HCT116 (cell line): ENCODE measurements around the gene STIM1. TPM values are rescaled to one million over a fixed set of nuclear protein-coding genes. Genes with fewer than 3 reads are reported as not detected.

ENCODE experiments used
- ATAC-seq: fragments of 200-7000 bp; cut with Tn5 transposase; 2 replicates; pipeline ENCODE4 v1.9.1; 2020; ENCODE audit warnings: mild to moderate bottlenecking, moderate library complexity
- BruUV-seq: library from RNA; stranded (reverse); fragments of 400-500 nt; replicated peaks from 2 replicates; lab custom pipeline; 2021; lab: Mats Ljungman, UMichigan
- CTCF ChIA-PET: fragments of 300-600 bp; sonication (Branson Sonifier 250); formaldehyde crosslinking; loops from one replicate; lab custom pipeline; 2021; ENCODE audit warnings: antibody characterized with exemption; lab: Charles Lee
- POLR2A ChIA-PET: fragments of 300-600, 350-600 bp; sonication (Branson Sonifier 250); formaldehyde crosslinking; loops from one replicate; lab custom pipeline; 2021; ENCODE audit warnings: antibody characterized with exemption; lab: Charles Lee
- RAD21 ChIA-PET, 2 experiments: fragments of 300-600 bp; sonication (Branson Sonifier 250); formaldehyde crosslinking; loops; one replicate each; lab custom pipeline; 2023; ENCODE audit warnings: low total read pairs in 2 of 2; ENCODE audit not compliant: uncharacterized antibody in 2 of 2, unreplicated experiment in 2 of 2, low non-redundant PET in 1 of 2; lab: Charles Lee
- DNase-seq: peaks from one replicate; pipeline ENCODE4 v3.0.0-alpha.2; 2010; ENCODE audit warnings: low read depth, low spot score
- H2AFZ ChIP-seq: fragments of 200-600 bp; shearing (Covaris generic), sonication (generic); 2 replicates; pipeline ENCODE4 v1.6.1; 2017; ENCODE audit warnings: low read depth, mixed run types, mixed read lengths, antibody characterized with exemption, low read length; ENCODE audit not compliant: poor library complexity, severe bottlenecking
- H3K27ac ChIP-seq: 2 replicates; pipeline ENCODE4 v1.5.1; 2012; ENCODE audit warnings: low read depth, low read length
- H3K27me3 ChIP-seq: fragments of 200-600 bp; sonication (generic); 2 replicates; pipeline ENCODE4 v1.6.1; 2016; ENCODE audit warnings: mixed run types, low read length, mixed read lengths; ENCODE audit not compliant: insufficient read depth
- H3K36me3 ChIP-seq, 2 experiments: fragments of 200-500 bp in 1 of 2; fragments of 200-600 bp in 1 of 2; sonication (Bioruptor generic) in 1 of 2; sonication (generic) in 1 of 2; 2 replicates each; pipeline versions ENCODE4 v1.5.1 to v1.6.1; 2014 to 2016; ENCODE audit warnings: low read length in 2 of 2, inconsistent platforms in 1 of 2, mixed read lengths in 1 of 2, mixed run types in 1 of 2; ENCODE audit not compliant: insufficient read depth in 2 of 2, control insufficient read depth in 1 of 2
- H3K4me1 ChIP-seq, 2 experiments: fragments of 200-600 bp in 1 of 2; sonication (generic) in 1 of 2; 2 replicates each; pipeline versions ENCODE4 v1.5.1 to v1.6.1; 2012 to 2017; ENCODE audit warnings: low read length in 2 of 2, inconsistent platforms in 1 of 2, mild to moderate bottlenecking in 1 of 2, mixed read lengths in 1 of 2, mixed run types in 1 of 2, moderate library complexity in 1 of 2; ENCODE audit not compliant: insufficient read depth in 2 of 2, control insufficient read depth in 1 of 2
- H3K4me2 ChIP-seq: fragments of 200-600 bp; sonication (generic); 2 replicates; pipeline ENCODE4 v1.6.1; 2017; ENCODE audit warnings: mixed run types, low read length, mixed read lengths
- H3K4me3 ChIP-seq, 2 experiments: fragments of 200-600 bp in 1 of 2; sonication (generic) in 1 of 2; replicated peaks in 1 of 2; 2 replicates each; pipeline ENCODE4 v1.5.1; 2011 to 2016; ENCODE audit warnings: low read length in 2 of 2, control low read depth in 1 of 2, low read depth in 1 of 2, mild to moderate bottlenecking in 1 of 2, mixed read lengths in 1 of 2, mixed run types in 1 of 2
- H3K79me2 ChIP-seq: fragments of 200-600 bp; sonication (generic); 2 replicates; pipeline ENCODE4 v1.6.1; 2017; ENCODE audit warnings: mild to moderate bottlenecking, mixed run types, low read length, moderate library complexity, mixed read lengths; ENCODE audit not compliant: insufficient read depth
- H3K9ac ChIP-seq: fragments of 200-600 bp; sonication (generic); 2 replicates; pipeline ENCODE4 v1.6.1; 2016; ENCODE audit warnings: low read length, mixed read lengths
- H3K9me2 ChIP-seq: fragments of 200-600 bp; sonication (generic), shearing (Covaris generic); 2 replicates; pipeline ENCODE4 v1.6.1; 2017; ENCODE audit warnings: mixed run types, mild to moderate bottlenecking, moderate library complexity; ENCODE audit not compliant: insufficient read depth
- H3K9me3 ChIP-seq, 2 experiments: fragments of 200-500 bp in 1 of 2; fragments of 200-600 bp in 1 of 2; sonication (Bioruptor generic) in 1 of 2; sonication (generic) in 1 of 2; 2 replicates each; pipeline ENCODE4 v1.6.1; 2014 to 2017; ENCODE audit warnings: low read length in 2 of 2, mixed read lengths in 2 of 2, inconsistent platforms in 1 of 2, low read depth in 1 of 2, mild to moderate bottlenecking in 1 of 2, mixed run types in 1 of 2, moderate library complexity in 1 of 2; ENCODE audit not compliant: control insufficient read depth in 1 of 2, insufficient read depth in 1 of 2
- H4K20me1 ChIP-seq: fragments of 200-600 bp; sonication (generic), shearing (Covaris generic); 2 replicates; pipeline ENCODE4 v1.6.1; 2017; ENCODE audit warnings: mixed run types, mild to moderate bottlenecking, moderate library complexity; ENCODE audit not compliant: insufficient read depth
- CBX3 ChIP-seq: IDR thresholded peaks from 2 replicates; pipeline ENCODE4 v1.6.1; 2012; ENCODE audit warnings: low read depth
- CEBPB ChIP-seq: IDR thresholded peaks from 2 replicates; pipeline ENCODE4 v1.6.1; 2012; ENCODE audit warnings: low read depth
- CTCF ChIP-seq, 3 experiments: fragments of 200-600 bp in 1 of 3; sonication (generic) in 1 of 3; IDR thresholded peaks in 2 of 3; conservative IDR thresholded peaks in 1 of 3; 2 replicates each; pipeline ENCODE4 v1.5.1; 2012 to 2017; ENCODE audit warnings: low read depth in 2 of 3, low read length in 2 of 3, antibody characterized with exemption in 1 of 3, borderline replicate concordance in 1 of 3, control low read depth in 1 of 3, mild to moderate bottlenecking in 1 of 3, mixed read lengths in 1 of 3, mixed run types in 1 of 3, moderate library complexity in 1 of 3; ENCODE audit not compliant: insufficient read depth in 1 of 3
- EGR1 ChIP-seq: IDR thresholded peaks from 2 replicates; pipeline ENCODE4 v1.6.1; 2012; ENCODE audit warnings: low read depth
- ELF1 ChIP-seq: IDR thresholded peaks from 2 replicates; pipeline ENCODE4 v1.6.1; 2012; ENCODE audit warnings: low read depth, borderline replicate concordance
- EZH2 ChIP-seq: fragments of 200-600 bp; sonication (generic); IDR thresholded peaks from 2 replicates; pipeline ENCODE4 v1.6.1; 2017; ENCODE audit warnings: antibody characterized with exemption, mixed run types
- EZH2phosphoT487 ChIP-seq: fragments of 200-600 bp; IDR thresholded peaks from 2 replicates; pipeline ENCODE4 v1.6.1; 2018; ENCODE audit warnings: antibody characterized with exemption, borderline replicate concordance
- JUND ChIP-seq: IDR thresholded peaks from 2 replicates; pipeline ENCODE4 v1.6.1; 2012
- MAX ChIP-seq: IDR thresholded peaks from 2 replicates; pipeline ENCODE4 v1.6.1; 2012
- POLR2AphosphoS5 ChIP-seq: IDR thresholded peaks from 2 replicates; pipeline ENCODE4 v1.6.1; 2011; ENCODE audit warnings: mild to moderate bottlenecking, low read depth, low read length, moderate library complexity
- RAD21 ChIP-seq: IDR thresholded peaks from 2 replicates; pipeline ENCODE4 v1.6.1; 2012; ENCODE audit warnings: low read depth, mild to moderate bottlenecking
- SIN3A ChIP-seq: IDR thresholded peaks from 2 replicates; pipeline ENCODE4 v1.6.1; 2012; ENCODE audit warnings: low read depth
- SRF ChIP-seq: IDR thresholded peaks from 2 replicates; pipeline ENCODE4 v1.6.1; 2012; ENCODE audit warnings: low read depth
- TCF7L2 ChIP-seq: IDR thresholded peaks from 2 replicates; pipeline ENCODE4 v1.7.0; 2011; ENCODE audit warnings: borderline replicate concordance, inconsistent platforms; ENCODE audit not compliant: insufficient read depth, insufficient read length; ENCODE audit errors: extremely low read depth
- ZFX ChIP-seq: fragments of 450-650 bp; IDR thresholded peaks from 2 replicates; pipeline ENCODE4 v1.6.1; 2017
- ZNF274 ChIP-seq: fragments of 200-500 bp; sonication (Bioruptor generic); IDR thresholded peaks from 2 replicates; pipeline ENCODE4 v1.6.1; 2014; ENCODE audit warnings: mild to moderate bottlenecking, low read depth, low read length, inconsistent platforms
- intact Hi-C: fragments of 100-400 bp; cut with micrococcal nuclease; formaldehyde crosslinking; loops from 2 replicates; pipeline ENCODE4 v1.10.0; 2022
- total RNA-seq: library from RNA; stranded (reverse); gene quantifications from one replicate; pipeline ENCODE4 v1.2.1, GENCODE V29; 2021; ENCODE audit not compliant: unreplicated experiment
- TF ChIP-seq, protein P1 (sequence below): IDR thresholded peaks from 2 replicates; pipeline ENCODE4 v1.6.1; 2011; ENCODE audit warnings: mild to moderate bottlenecking, low read length, moderate library complexity; ENCODE audit not compliant: insufficient replicate concordance; ENCODE audit errors: extremely low read depth
- TF ChIP-seq, protein P2 (sequence below): IDR thresholded peaks from 2 replicates; pipeline ENCODE4 v1.6.1; 2012; ENCODE audit warnings: low read depth
- TF ChIP-seq, protein P3 (sequence below): IDR thresholded peaks from 2 replicates; pipeline ENCODE4 v1.6.1; 2012

Gene STIM1
- total RNA-seq, 1 experiment from 2014 or later: 22.3 TPM

DNA sequence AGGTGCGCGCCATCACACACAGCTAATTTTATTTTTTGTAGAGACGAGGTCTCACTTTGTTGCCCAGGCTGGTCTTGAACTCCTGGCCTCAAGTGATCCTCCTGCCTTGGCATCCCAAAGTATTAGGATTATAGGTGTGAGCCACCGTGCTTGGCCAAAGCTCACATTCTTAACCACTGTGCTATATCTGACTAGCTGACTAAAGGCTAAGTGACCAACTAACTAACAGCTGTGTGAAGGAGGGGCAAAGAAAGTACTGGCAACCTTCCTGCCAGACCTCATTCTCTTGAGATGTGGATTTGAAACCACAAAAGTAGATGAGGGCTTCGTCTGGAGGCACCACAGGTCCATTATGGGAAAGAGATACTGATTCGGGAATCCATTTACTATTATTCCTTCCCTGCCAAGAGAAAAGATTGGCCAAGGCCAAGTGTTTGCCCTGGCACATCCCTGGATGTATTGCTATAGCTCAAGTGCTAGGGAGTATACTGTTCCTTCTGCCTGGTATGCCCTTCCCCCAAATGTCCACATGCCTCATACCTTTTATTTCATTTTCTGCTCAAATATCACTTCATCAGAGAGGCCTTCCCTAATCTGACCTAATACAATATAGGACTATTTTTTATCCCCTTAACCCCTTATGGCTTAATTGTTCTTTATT, 186.4 kb downstream of the STIM1 start:
- H3K9me2 ChIP-seq: no peaks in the 10 kb centered on the region
- ATAC-seq (no peak), DNase-seq (no peak)
- ChIA-PET RAD21 (no interaction called here), POLR2A (no interaction called here)
- BruUV-seq: no TSS peak
- H3K4me3 ChIP-seq: no peak overlapping the region
- H3K79me2 ChIP-seq: no peaks in the 10 kb centered on the region
- H3K9me3 ChIP-seq: no peaks in the 10 kb centered on the region; a peak in 1 of 4 replicates
- no peaks in the 10 kb centered on the region for H4K20me1 ChIP-seq
- no peaks in the 10 kb centered on the region for H3K4me1 ChIP-seq
- H3K27ac ChIP-seq: no peak overlapping the region
- H2AFZ ChIP-seq: no peak overlapping the region
- intact Hi-C loops: no loop called here
- H3K27me3 ChIP-seq: no peaks in the 10 kb centered on the region
- H3K36me3 ChIP-seq: no peaks in the 10 kb centered on the region
- no peak overlapping the region for H3K9ac ChIP-seq
- no peak for TF ChIP-seq CTCF (IDR thresholded peaks at IDR 0.05 in 2 of 3, conservative IDR thresholded peaks at IDR 0.05 in 1 of 3; ENCODE audit: borderline replicate concordance in 1 of 3, insufficient read depth in 1 of 3, low read depth in 2 of 3, low read length in 2 of 3)
- TF ChIP-seq, protein P1, sequence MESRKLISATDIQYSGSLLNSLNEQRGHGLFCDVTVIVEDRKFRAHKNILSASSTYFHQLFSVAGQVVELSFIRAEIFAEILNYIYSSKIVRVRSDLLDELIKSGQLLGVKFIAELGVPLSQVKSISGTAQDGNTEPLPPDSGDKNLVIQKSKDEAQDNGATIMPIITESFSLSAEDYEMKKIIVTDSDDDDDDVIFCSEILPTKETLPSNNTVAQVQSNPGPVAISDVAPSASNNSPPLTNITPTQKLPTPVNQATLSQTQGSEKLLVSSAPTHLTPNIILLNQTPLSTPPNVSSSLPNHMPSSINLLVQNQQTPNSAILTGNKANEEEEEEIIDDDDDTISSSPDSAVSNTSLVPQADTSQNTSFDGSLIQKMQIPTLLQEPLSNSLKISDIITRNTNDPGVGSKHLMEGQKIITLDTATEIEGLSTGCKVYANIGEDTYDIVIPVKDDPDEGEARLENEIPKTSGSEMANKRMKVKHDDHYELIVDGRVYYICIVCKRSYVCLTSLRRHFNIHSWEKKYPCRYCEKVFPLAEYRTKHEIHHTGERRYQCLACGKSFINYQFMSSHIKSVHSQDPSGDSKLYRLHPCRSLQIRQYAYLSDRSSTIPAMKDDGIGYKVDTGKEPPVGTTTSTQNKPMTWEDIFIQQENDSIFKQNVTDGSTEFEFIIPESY: no peak
- TF ChIP-seq ZFX: no peak
- no peak for TF ChIP-seq MAX
- no peak for TF ChIP-seq TCF7L2
- no peak for TF ChIP-seq POLR2AphosphoS5
- TF ChIP-seq EZH2: no peak
- TF ChIP-seq SRF: no peak
- no peak for TF ChIP-seq ZNF274
- TF ChIP-seq RAD21: no peak
- no peak for TF ChIP-seq SIN3A
- TF ChIP-seq JUND: no peak
- no peak for TF ChIP-seq CBX3
- no peak for TF ChIP-seq EGR1
- no peak for TF ChIP-seq EZH2phosphoT487
- TF ChIP-seq ELF1: no peak
- TF ChIP-seq CEBPB: no peak
- TF ChIP-seq, protein P2, sequence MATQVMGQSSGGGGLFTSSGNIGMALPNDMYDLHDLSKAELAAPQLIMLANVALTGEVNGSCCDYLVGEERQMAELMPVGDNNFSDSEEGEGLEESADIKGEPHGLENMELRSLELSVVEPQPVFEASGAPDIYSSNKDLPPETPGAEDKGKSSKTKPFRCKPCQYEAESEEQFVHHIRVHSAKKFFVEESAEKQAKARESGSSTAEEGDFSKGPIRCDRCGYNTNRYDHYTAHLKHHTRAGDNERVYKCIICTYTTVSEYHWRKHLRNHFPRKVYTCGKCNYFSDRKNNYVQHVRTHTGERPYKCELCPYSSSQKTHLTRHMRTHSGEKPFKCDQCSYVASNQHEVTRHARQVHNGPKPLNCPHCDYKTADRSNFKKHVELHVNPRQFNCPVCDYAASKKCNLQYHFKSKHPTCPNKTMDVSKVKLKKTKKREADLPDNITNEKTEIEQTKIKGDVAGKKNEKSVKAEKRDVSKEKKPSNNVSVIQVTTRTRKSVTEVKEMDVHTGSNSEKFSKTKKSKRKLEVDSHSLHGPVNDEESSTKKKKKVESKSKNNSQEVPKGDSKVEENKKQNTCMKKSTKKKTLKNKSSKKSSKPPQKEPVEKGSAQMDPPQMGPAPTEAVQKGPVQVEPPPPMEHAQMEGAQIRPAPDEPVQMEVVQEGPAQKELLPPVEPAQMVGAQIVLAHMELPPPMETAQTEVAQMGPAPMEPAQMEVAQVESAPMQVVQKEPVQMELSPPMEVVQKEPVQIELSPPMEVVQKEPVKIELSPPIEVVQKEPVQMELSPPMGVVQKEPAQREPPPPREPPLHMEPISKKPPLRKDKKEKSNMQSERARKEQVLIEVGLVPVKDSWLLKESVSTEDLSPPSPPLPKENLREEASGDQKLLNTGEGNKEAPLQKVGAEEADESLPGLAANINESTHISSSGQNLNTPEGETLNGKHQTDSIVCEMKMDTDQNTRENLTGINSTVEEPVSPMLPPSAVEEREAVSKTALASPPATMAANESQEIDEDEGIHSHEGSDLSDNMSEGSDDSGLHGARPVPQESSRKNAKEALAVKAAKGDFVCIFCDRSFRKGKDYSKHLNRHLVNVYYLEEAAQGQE: no peak
- TF ChIP-seq, protein P3, sequence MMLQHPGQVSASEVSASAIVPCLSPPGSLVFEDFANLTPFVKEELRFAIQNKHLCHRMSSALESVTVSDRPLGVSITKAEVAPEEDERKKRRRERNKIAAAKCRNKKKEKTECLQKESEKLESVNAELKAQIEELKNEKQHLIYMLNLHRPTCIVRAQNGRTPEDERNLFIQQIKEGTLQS: no peak
- TF ChIP-seq, all 23 proteins: peak for 0
- no peak overlapping the region for H3K4me2 ChIP-seq
- CTCF ChIA-PET: interaction anchor here (1.1 kb wide), 1 partner anchor 7 kb away, joined by 5 read pairs; no protein-coding TSS in a partner anchor
